ENCODE measurements around the gene CASZ1.

CASZ1 gene

GRCh38 chr1:10751561-10752085, 44.8 kb downstream of the CASZ1 start:
- TF ChIP-seq, protein P1, sequence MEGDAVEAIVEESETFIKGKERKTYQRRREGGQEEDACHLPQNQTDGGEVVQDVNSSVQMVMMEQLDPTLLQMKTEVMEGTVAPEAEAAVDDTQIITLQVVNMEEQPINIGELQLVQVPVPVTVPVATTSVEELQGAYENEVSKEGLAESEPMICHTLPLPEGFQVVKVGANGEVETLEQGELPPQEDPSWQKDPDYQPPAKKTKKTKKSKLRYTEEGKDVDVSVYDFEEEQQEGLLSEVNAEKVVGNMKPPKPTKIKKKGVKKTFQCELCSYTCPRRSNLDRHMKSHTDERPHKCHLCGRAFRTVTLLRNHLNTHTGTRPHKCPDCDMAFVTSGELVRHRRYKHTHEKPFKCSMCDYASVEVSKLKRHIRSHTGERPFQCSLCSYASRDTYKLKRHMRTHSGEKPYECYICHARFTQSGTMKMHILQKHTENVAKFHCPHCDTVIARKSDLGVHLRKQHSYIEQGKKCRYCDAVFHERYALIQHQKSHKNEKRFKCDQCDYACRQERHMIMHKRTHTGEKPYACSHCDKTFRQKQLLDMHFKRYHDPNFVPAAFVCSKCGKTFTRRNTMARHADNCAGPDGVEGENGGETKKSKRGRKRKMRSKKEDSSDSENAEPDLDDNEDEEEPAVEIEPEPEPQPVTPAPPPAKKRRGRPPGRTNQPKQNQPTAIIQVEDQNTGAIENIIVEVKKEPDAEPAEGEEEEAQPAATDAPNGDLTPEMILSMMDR (IDR thresholded peaks at IDR 0.05) = no peak
- no peak overlapping the region for H3K4me3 Mint-ChIP-seq
- no peaks in the 10 kb centered on the region for H3K9me3 Mint-ChIP-seq
- H3K36me3 Mint-ChIP-seq (ENCODE audit: low read depth) = no peaks in the 10 kb centered on the region
- DNase-seq = no peak
- H3K4me1 Mint-ChIP-seq = peaks cover 44% of the 10 kb centered on the region
- H3K27me3 Mint-ChIP-seq (ENCODE audit: low read depth, poor library complexity) = peaks cover 29% of the 10 kb centered on the region
- H3K27ac Mint-ChIP-seq = no peak overlapping the region

DNA sequence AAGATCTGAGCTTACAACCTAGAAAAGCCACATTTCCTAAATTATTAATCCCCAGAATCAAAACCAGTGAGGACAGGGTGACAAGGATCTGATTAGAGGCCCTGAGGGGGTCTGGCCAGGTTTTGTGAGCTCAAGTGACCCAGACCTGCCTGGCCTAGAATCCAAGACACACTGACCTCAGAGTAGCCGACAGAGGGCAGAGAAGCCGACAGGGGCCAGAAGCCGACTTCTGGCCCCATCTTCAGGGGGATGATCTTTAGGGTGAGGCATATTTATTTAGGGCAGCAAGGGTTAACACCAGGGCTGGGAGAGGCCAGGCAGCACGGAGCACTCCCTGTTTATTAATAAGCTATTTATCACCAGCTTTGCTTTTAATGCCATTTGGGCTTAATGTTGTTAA, 45.3 kb downstream of the CASZ1 start:
- TF ChIP-seq, protein P1 (IDR thresholded peaks at IDR 0.05) = no peak
- H3K4me1 Mint-ChIP-seq = peaks cover 40% of the 10 kb centered on the region
- H3K27ac Mint-ChIP-seq = no peak overlapping the region
- H3K27me3 Mint-ChIP-seq (ENCODE audit: low read depth, poor library complexity) = peaks cover 27% of the 10 kb centered on the region
- no peaks in the 10 kb centered on the region for H3K9me3 Mint-ChIP-seq
- no peak overlapping the region for H3K4me3 Mint-ChIP-seq
- no peak for DNase-seq
- H3K36me3 Mint-ChIP-seq (ENCODE audit: low read depth) = no peaks in the 10 kb centered on the region

GRCh38 chr1:10745886-10746455, 50.5 kb downstream of the CASZ1 start:
- Mint-ChIP-seq H3K36me3 (ENCODE audit: low read depth) (no peaks in the 10 kb centered on the region), H3K4me1 (peaks cover 25% of the 10 kb centered on the region), H3K27me3 (ENCODE audit: low read depth, poor library complexity) (peaks cover 41% of the 10 kb centered on the region), H3K27ac (no peak overlapping the region), H3K4me3 (no peak overlapping the region), H3K9me3 (no peaks in the 10 kb centered on the region)
- DNase-seq = no peak
- TF ChIP-seq, protein P1 (IDR thresholded peaks at IDR 0.05) = no peak

DNA sequence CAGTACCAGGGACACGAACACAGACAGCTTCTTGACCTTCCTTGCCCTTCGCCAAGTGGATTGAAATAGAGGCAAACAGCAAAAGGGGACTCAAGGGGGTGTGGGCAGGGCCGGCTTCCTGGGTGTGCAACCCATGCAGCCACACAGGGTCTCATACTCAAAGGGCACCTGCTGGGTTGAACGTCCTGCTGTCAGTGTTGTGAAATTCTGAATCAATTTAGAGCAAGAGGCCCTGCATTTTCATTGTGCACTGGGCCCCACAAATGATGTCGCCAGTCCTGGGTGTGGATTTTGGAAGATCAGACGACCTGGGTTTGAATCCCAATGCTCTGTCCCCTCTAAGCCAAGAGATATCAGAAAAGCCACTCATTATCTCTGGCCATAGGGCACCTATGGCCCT, 51.1 kb downstream of the CASZ1 start:
- no peak for DNase-seq
- Mint-ChIP-seq H3K27ac (no peak overlapping the region), H3K4me3 (no peak overlapping the region), H3K9me3 (no peaks in the 10 kb centered on the region), H3K4me1 (peaks cover 25% of the 10 kb centered on the region), H3K27me3 (ENCODE audit: low read depth, poor library complexity) (peaks cover 41% of the 10 kb centered on the region), H3K36me3 (ENCODE audit: low read depth) (no peaks in the 10 kb centered on the region)
- TF ChIP-seq, protein P1 (IDR thresholded peaks at IDR 0.05) = no peak

DNA sequence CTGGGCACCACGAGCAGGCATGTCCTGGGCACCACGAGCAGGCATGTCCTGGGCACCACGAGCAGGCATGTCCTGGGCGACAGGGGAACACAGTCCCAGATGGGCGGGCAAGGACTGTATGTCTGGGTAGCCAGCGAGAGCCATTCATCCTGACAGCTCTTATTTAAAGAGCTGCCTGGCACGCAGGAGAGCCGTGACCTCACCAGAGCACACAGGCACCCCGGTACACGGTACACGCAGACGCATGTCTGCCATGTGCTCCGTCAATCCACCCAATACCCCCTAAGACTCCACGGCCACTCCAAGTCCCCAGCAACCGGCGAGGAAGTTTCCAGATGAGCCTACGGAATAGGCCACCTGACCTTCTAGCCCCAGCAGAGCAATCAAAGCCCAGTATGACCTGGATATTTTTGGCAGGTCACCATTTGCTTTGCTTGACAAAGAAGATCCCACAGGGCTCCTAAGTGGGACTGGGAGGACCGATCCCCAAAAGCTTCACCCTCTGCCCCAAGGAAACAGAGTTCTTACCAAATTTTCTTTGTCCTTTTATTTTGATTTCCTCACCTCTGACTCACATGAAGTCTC, 51.7 kb downstream of the CASZ1 start:
- Mint-ChIP-seq H3K4me3 (no peak overlapping the region), H3K36me3 (ENCODE audit: low read depth) (no peaks in the 10 kb centered on the region), H3K4me1 (peaks cover 27% of the 10 kb centered on the region), H3K27ac (no peak overlapping the region), H3K9me3 (no peaks in the 10 kb centered on the region), H3K27me3 (ENCODE audit: low read depth, poor library complexity) (peaks cover 42% of the 10 kb centered on the region)
- TF ChIP-seq, protein P1 (IDR thresholded peaks at IDR 0.05) = no peak
- no peak for DNase-seq

- Mint-ChIP-seq H3K9me3 (no peaks in the 10 kb centered on the region), H3K4me1 (peaks cover 31% of the 10 kb centered on the region), H3K27me3 (ENCODE audit: low read depth, poor library complexity) (peaks cover 38% of the 10 kb centered on the region)
These were observed 52.4 kb downstream of the CASZ1 start for GRCh38 chr1:10744029-10744428.

More at GRCh38 chr1:10744029-10744428, 52.4 kb downstream of the CASZ1 start:
- H3K4me3 Mint-ChIP-seq = no peak overlapping the region
- TF ChIP-seq, protein P1 (IDR thresholded peaks at IDR 0.05) = no peak
- H3K36me3 Mint-ChIP-seq (ENCODE audit: low read depth) = no peaks in the 10 kb centered on the region
- H3K27ac Mint-ChIP-seq = no peak overlapping the region
- DNase-seq = no peak

All from nephron progenitor cell (in vitro differentiated cells).